ENCODE measurements around the gene ARFIP1. TPM values are rescaled to one million over a fixed set of nuclear protein-coding genes. Genes with fewer than 3 reads are reported as not detected.
"Not testable (repeated sequence)": the region's sequence is repeated elsewhere in the genome, so short reads cannot be mapped to it uniquely, and the experiment has no call there.

The ARFIP1 gene
- total RNA-seq, 1 donor from 2014 or later, result 24.8 TPM

GRCh38 chr4:152887981-152888380 is 108.2 kb downstream of the ARFIP1 start:
- intact Hi-C loops (cut with micrococcal nuclease), result no loop called here

GRCh38 chr4:152892974-152893373 is 113.2 kb downstream of the ARFIP1 start:
- intact Hi-C loops (cut with micrococcal nuclease), result no loop called here

GRCh38 chr4:152894673-152895072 is 114.9 kb downstream of the ARFIP1 start:
- intact Hi-C loops (cut with micrococcal nuclease), result no loop called here

GRCh38 chr4:152896811-152897210 is 117.1 kb downstream of the ARFIP1 start:
- intact Hi-C loops (cut with micrococcal nuclease), result no loop called here

GRCh38 chr4:152898133-152898532 is 118.4 kb downstream of the ARFIP1 start:
- intact Hi-C loops (cut with micrococcal nuclease), result not testable (repeated sequence)

GRCh38 chr4:152898606-152899005 is 118.9 kb downstream of the ARFIP1 start:
- intact Hi-C loops (cut with micrococcal nuclease), result no loop called here

- intact Hi-C loops (cut with micrococcal nuclease), result no loop called here
These were observed 120.6 kb downstream of the ARFIP1 start for GRCh38 chr4:152900395-152900794.

- intact Hi-C loops (cut with micrococcal nuclease), result no loop called here
These were observed 121.5 kb downstream of the ARFIP1 start for GRCh38 chr4:152901205-152901604.

- intact Hi-C loops (cut with micrococcal nuclease), result no loop called here
These were observed 123.9 kb downstream of the ARFIP1 start for GRCh38 chr4:152903658-152904057.

- intact Hi-C loops (cut with micrococcal nuclease), result no loop called here
These were observed 130.1 kb downstream of the ARFIP1 start for GRCh38 chr4:152909901-152910300.

GRCh38 chr4:152910521-152910920 is 130.8 kb downstream of the ARFIP1 start:
- intact Hi-C loops (cut with micrococcal nuclease), result no loop called here

GRCh38 chr4:152917543-152918395 is 138.0 kb downstream of the ARFIP1 start:
- intact Hi-C loops (cut with micrococcal nuclease), result no loop called here

GRCh38 chr4:152919826-152920225 is 140.1 kb downstream of the ARFIP1 start:
- intact Hi-C loops (cut with micrococcal nuclease), result no loop called here

GRCh38 chr4:152920768-152921167 is 141.0 kb downstream of the ARFIP1 start:
- intact Hi-C loops (cut with micrococcal nuclease), result no loop called here

GRCh38 chr4:152921284-152921683 is 141.5 kb downstream of the ARFIP1 start:
- intact Hi-C loops (cut with micrococcal nuclease), result no loop called here

GRCh38 chr4:152925851-152926250 is 146.1 kb downstream of the ARFIP1 start:
- intact Hi-C loops (cut with micrococcal nuclease), result no loop called here

- intact Hi-C loops (cut with micrococcal nuclease), result no loop called here
These were observed 147.2 kb downstream of the ARFIP1 start for GRCh38 chr4:152926959-152927358.

GRCh38 chr4:152927737-152928136 is 148.0 kb downstream of the ARFIP1 start:
- intact Hi-C loops (cut with micrococcal nuclease), result no loop called here

- intact Hi-C loops (cut with micrococcal nuclease), result no loop called here
These were observed 148.5 kb downstream of the ARFIP1 start for GRCh38 chr4:152928286-152928685.

- intact Hi-C loops (cut with micrococcal nuclease), result no loop called here
These were observed 150.1 kb downstream of the ARFIP1 start for GRCh38 chr4:152929888-152930287.

GRCh38 chr4:152935143-152935542 is 155.4 kb downstream of the ARFIP1 start:
- intact Hi-C loops (cut with micrococcal nuclease), result loop anchor here (5.0 kb wide), 3 partner anchors 88 to 182 kb away; partner anchors contain the start of genes ARFIP1 and TIGD4

GRCh38 chr4:152935631-152936445 is 156.1 kb downstream of the ARFIP1 start, which contains the start of gene FHDC1:
FHDC1 (plus strand) TSS chr4:152936323; CDS start chr4:152943058, 6,735 bp downstream.
- intact Hi-C loops (cut with micrococcal nuclease), result loop anchor here (5.0 kb wide), 3 partner anchors 89 to 181 kb away; partner anchors contain the start of genes ARFIP1 and TIGD4

All from T-helper 1 cell treated with Interleukin-12 subunit alpha and Interleukin-12 subunit beta and Interleukin-4 antibody, amounts not matched to agents 30 ng/mL and 1 ng/mL, for 36 hours (primary cell).